GM12865 (cell line): ENCODE data around the gene P4HA2.

Experiments used
- DNase-seq: peaks from one replicate; pipeline ENCODE4 v3.0.0; 2010; ENCODE audit warnings: low read depth
- H3K4me3 ChIP-seq: 2 replicates; pipeline ENCODE4 v1.5.1; 2011; ENCODE audit warnings: mild to moderate bottlenecking, low read depth, low read length, control low read depth
- CTCF ChIP-seq: IDR thresholded peaks from 2 replicates; pipeline ENCODE4 v1.5.1; 2011; ENCODE audit warnings: low read length, control low read depth, low read depth, inconsistent platforms; ENCODE audit not compliant: insufficient read depth; ENCODE audit errors: missing control alignments

The P4HA2 gene

GRCh38 chr5:132209131-132209530, 18.5 kb downstream of the P4HA2 start:
- DNase-seq: no peak
- H3K4me3 ChIP-seq: no peak overlapping the region
- TF ChIP-seq CTCF: no peak

- TF ChIP-seq CTCF: no peak
Measured at GRCh38 chr5:132207778-132208177, 19.9 kb downstream of the P4HA2 start.

GRCh38 chr5:132206782-132207181, 20.9 kb downstream of the P4HA2 start:
- H3K4me3 ChIP-seq: no peak overlapping the region
- no peak for TF ChIP-seq CTCF
- DNase-seq: no peak

More at GRCh38 chr5:132207778-132208177, 19.9 kb downstream of the P4HA2 start:
- DNase-seq: no peak
- no peak overlapping the region for H3K4me3 ChIP-seq

DNA sequence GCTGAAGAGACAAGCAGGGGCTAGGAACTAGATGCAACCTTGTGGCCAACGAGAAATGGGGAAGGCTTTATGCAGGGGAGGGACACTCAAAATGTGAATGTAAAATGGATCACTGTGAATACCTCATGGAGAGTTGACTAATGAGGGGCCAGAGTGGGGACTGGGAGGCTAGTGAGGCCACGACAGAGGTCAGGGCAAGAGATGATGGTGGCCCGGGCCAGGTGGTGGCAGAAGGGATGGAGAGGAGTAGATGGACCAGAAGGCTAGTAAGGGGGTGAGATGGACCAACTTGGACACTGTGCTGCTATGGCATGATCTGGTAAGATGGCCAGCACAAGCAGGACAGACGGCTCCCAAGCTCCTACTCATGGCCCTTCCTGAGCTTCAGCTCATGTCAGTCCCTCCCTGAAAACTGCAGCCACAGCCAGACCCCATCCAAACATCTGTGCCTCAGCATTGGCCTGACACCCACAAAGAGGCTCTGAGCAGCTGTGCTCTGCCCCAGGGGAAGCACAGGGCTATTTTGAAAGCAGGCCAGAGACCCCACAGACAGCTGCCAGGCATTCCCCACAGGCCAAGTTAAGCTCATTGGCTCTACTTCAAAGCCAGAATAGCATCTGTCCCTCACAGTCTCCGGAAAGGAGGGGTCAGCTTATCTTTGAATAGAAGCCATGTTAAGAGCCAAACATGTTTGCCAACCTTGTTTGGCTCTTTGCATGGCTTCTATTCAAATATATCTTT, 22.1 kb downstream of the P4HA2 start:
- DNase-seq: peak; percentile 59

GRCh38 chr5:132204371-132205135, 23.1 kb downstream of the P4HA2 start:
- H3K4me3 ChIP-seq: no peak overlapping the region
- DNase-seq: no peak
- TF ChIP-seq CTCF: no peak

More for the DNA sequence above, 22.1 kb downstream of the P4HA2 start:
- no peak overlapping the region for H3K4me3 ChIP-seq
- no peak for TF ChIP-seq CTCF

DNA sequence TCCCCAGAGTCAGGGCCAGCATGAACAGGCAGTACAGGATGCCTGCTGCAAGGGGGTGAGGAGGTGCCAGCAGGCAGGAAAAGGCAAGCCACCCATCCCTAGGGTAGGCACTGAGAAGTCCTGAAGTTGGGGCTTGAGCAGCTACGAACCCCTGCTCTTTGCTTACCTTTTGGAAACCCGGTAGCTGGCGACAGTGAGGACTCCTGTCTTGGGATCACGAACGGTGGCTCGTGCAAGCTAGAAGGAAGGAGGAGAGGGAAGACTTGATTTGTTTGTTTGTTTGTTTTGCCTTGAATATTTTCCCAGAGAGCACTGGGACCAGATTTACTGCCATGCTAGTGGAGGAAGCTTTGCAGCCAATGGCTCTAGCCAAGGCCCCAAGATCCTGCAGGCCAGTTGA, 23.7 kb downstream of the P4HA2 start:
- TF ChIP-seq CTCF: no peak
- H3K4me3 ChIP-seq: no peak overlapping the region
- no peak for DNase-seq
